Stimulated activated CD8-positive, alpha-beta memory T cell treated with anti-CD3 and anti-CD28 coated beads, Interleukin-4, amount 100 ng/mL, for 24 hours (primary cell): Measurements from ENCODE around the gene LRRC58.
"Not testable (repeated sequence)": the region's sequence is repeated elsewhere in the genome, so short reads cannot be mapped to it uniquely, and the experiment has no call there.

Source experiments
- DNase-seq: peaks from one replicate; pipeline ENCODE4 v3.0.0-alpha.2; 2020; ENCODE audit warnings: low read depth

LRRC58 gene

GRCh38 chr3:120339362-120339761, 9.8 kb downstream of the LRRC58 start:
- DNase-seq = no peak

GRCh38 chr3:120338517-120338916, 10.6 kb downstream of the LRRC58 start:
- no peak for DNase-seq

- no peak for DNase-seq
These were observed 16.5 kb downstream of the LRRC58 start for GRCh38 chr3:120332646-120333045.

GRCh38 chr3:120331076-120331475, 18.1 kb downstream of the LRRC58 start:
- DNase-seq = no peak

GRCh38 chr3:120326784-120327183, 22.4 kb downstream of the LRRC58 start:
- DNase-seq = no peak

GRCh38 chr3:120324190-120324589, 25.0 kb downstream of the LRRC58 start:
- DNase-seq = no peak

- not testable (repeated sequence) for DNase-seq
These were observed 25.4 kb downstream of the LRRC58 start for GRCh38 chr3:120323761-120324160.

GRCh38 chr3:120311863-120312794, 37.0 kb downstream of the LRRC58 start:
- no peak for DNase-seq

- DNase-seq = no peak
These were observed 42.4 kb downstream of the LRRC58 start for GRCh38 chr3:120306519-120307455.

GRCh38 chr3:120304616-120305015, 44.5 kb downstream of the LRRC58 start:
- DNase-seq = no peak

GRCh38 chr3:120302361-120302760, 46.8 kb downstream of the LRRC58 start:
- no peak for DNase-seq

- DNase-seq = no peak
These were observed 48.2 kb downstream of the LRRC58 start for GRCh38 chr3:120300971-120301370.

- no peak for DNase-seq
These were observed 49.8 kb downstream of the LRRC58 start for GRCh38 chr3:120299403-120299802.

GRCh38 chr3:120298996-120299395, 50.2 kb downstream of the LRRC58 start:
- no peak for DNase-seq

- DNase-seq = not testable (repeated sequence)
These were observed 57.6 kb downstream of the LRRC58 start for GRCh38 chr3:120291552-120291951.

- no peak for DNase-seq
These were observed 59.5 kb downstream of the LRRC58 start for GRCh38 chr3:120289636-120290035.

GRCh38 chr3:120286465-120286864, 62.7 kb downstream of the LRRC58 start:
- DNase-seq = no peak

- DNase-seq = no peak
These were observed 63.7 kb downstream of the LRRC58 start for GRCh38 chr3:120285508-120285841.

GRCh38 chr3:120284747-120285507, 64.2 kb downstream of the LRRC58 start, which contains the start of gene GPR156:
TSS of gene GPR156 (minus strand) at chr3:120285222. CDS start at chr3:120244098, 41,124 bp downstream.
- no peak for DNase-seq

- no peak for DNase-seq
These were observed 67.9 kb downstream of the LRRC58 start for GRCh38 chr3:120281261-120281660.

GRCh38 chr3:120280566-120280965, 68.6 kb downstream of the LRRC58 start:
- DNase-seq = no peak

GRCh38 chr3:120280026-120280425, 69.1 kb downstream of the LRRC58 start:
- DNase-seq = no peak
